GM19463 (cell line): Measurements from ENCODE around the gene LGI4.
"Not testable (repeated sequence)": the region's sequence is repeated elsewhere in the genome, so short reads cannot be mapped to it uniquely, and the experiment has no call there.

Experiments used
- ATAC-seq: cut with Tn5 transposase; IDR thresholded peaks from one replicate; pipeline ENCODE4 v1.9.1; 2021; ENCODE audit warnings: mild to moderate bottlenecking, moderate library complexity; ENCODE audit not compliant: unreplicated experiment

LGI4 gene

GRCh38 chr19:35107545-35107944 lies 27.3 kb downstream of the LGI4 start:
- ATAC-seq: no peak

GRCh38 chr19:35106898-35107541 lies 27.8 kb downstream of the LGI4 start:
- ATAC-seq: no peak

- no peak for ATAC-seq
These were observed 28.6 kb downstream of the LGI4 start for GRCh38 chr19:35106291-35106583.

GRCh38 chr19:35105411-35106290 lies 29.2 kb downstream of the LGI4 start:
- ATAC-seq: no peak

- no peak for ATAC-seq
These were observed 29.8 kb downstream of the LGI4 start for GRCh38 chr19:35105047-35105410.

- no peak for ATAC-seq
These were observed 30.5 kb downstream of the LGI4 start for GRCh38 chr19:35104361-35104760.

- not testable (repeated sequence) for ATAC-seq
These were observed 31.2 kb downstream of the LGI4 start for GRCh38 chr19:35103614-35104013.

GRCh38 chr19:35101949-35102348 lies 32.9 kb downstream of the LGI4 start:
- ATAC-seq: not testable (repeated sequence)

GRCh38 chr19:35100588-35101533 lies 34.0 kb downstream of the LGI4 start:
- no peak for ATAC-seq

- no peak for ATAC-seq
These were observed 35.0 kb downstream of the LGI4 start for GRCh38 chr19:35099897-35100275.

- ATAC-seq: no peak
These were observed 35.5 kb downstream of the LGI4 start for GRCh38 chr19:35099155-35099896.

- no peak for ATAC-seq
These were observed 36.3 kb downstream of the LGI4 start for GRCh38 chr19:35098413-35099049.

- no peak for ATAC-seq
These were observed 39.0 kb downstream of the LGI4 start for GRCh38 chr19:35095667-35096368.

GRCh38 chr19:35094656-35095055 lies 40.2 kb downstream of the LGI4 start:
- ATAC-seq: no peak

- no peak for ATAC-seq
These were observed 40.8 kb downstream of the LGI4 start for GRCh38 chr19:35093941-35094647.

GRCh38 chr19:35093430-35093829 lies 41.4 kb downstream of the LGI4 start:
- ATAC-seq: no peak

- no peak for ATAC-seq
These were observed 44.2 kb downstream of the LGI4 start for GRCh38 chr19:35090506-35091214.

GRCh38 chr19:35090160-35090505 lies 44.7 kb downstream of the LGI4 start:
- ATAC-seq: no peak

- ATAC-seq: no peak
These were observed 45.3 kb downstream of the LGI4 start for GRCh38 chr19:35089554-35089953.
